ENCODE data around the gene NMRK2.

DNA sequence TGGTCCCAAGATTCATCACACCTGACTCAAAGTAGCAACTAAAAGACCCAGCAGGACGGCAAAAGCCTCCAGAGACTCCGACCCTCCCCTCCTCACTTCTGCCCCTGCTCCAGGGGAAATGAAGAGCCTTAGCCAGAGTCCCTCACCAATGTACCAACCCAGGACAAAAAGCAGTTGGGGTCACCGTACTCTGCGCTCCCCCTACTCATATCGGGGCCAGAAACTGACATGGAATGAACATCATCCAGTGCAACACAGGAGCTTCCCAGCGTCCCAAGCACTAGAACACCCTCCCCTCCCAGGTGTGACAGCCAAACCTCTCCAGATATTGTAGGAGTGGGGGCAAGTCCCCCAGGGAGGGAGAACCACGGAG is 50.7 kb downstream of the NMRK2 start:
- no peak for TF ChIP-seq EP300 (IDR thresholded peaks at IDR 0.05; ENCODE audit: borderline replicate concordance)
- TF ChIP-seq TCF12 (IDR thresholded peaks at IDR 0.05; ENCODE audit: low read depth) = no peak
- no peak for TF ChIP-seq TAF1 (IDR thresholded peaks at IDR 0.05; ENCODE audit: low read depth)
- TF ChIP-seq CEBPB (IDR thresholded peaks at IDR 0.05) = no peak
- no peak for TF ChIP-seq RAD21 (IDR thresholded peaks at IDR 0.05; ENCODE audit: low read depth)
- TF ChIP-seq, protein P1, sequence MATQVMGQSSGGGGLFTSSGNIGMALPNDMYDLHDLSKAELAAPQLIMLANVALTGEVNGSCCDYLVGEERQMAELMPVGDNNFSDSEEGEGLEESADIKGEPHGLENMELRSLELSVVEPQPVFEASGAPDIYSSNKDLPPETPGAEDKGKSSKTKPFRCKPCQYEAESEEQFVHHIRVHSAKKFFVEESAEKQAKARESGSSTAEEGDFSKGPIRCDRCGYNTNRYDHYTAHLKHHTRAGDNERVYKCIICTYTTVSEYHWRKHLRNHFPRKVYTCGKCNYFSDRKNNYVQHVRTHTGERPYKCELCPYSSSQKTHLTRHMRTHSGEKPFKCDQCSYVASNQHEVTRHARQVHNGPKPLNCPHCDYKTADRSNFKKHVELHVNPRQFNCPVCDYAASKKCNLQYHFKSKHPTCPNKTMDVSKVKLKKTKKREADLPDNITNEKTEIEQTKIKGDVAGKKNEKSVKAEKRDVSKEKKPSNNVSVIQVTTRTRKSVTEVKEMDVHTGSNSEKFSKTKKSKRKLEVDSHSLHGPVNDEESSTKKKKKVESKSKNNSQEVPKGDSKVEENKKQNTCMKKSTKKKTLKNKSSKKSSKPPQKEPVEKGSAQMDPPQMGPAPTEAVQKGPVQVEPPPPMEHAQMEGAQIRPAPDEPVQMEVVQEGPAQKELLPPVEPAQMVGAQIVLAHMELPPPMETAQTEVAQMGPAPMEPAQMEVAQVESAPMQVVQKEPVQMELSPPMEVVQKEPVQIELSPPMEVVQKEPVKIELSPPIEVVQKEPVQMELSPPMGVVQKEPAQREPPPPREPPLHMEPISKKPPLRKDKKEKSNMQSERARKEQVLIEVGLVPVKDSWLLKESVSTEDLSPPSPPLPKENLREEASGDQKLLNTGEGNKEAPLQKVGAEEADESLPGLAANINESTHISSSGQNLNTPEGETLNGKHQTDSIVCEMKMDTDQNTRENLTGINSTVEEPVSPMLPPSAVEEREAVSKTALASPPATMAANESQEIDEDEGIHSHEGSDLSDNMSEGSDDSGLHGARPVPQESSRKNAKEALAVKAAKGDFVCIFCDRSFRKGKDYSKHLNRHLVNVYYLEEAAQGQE (IDR thresholded peaks at IDR 0.05; ENCODE audit: low read depth) = no peak
- TF ChIP-seq EGR1 (IDR thresholded peaks at IDR 0.05) = no peak
- no peak for TF ChIP-seq YY1 (IDR thresholded peaks at IDR 0.05; ENCODE audit: low read depth)
- TF ChIP-seq FOXM1 (IDR thresholded peaks at IDR 0.05; ENCODE audit: borderline replicate concordance, low read depth) = no peak
- TF ChIP-seq CREB1 (IDR thresholded peaks at IDR 0.05; ENCODE audit: low read depth) = no peak
- TF ChIP-seq, protein P2, sequence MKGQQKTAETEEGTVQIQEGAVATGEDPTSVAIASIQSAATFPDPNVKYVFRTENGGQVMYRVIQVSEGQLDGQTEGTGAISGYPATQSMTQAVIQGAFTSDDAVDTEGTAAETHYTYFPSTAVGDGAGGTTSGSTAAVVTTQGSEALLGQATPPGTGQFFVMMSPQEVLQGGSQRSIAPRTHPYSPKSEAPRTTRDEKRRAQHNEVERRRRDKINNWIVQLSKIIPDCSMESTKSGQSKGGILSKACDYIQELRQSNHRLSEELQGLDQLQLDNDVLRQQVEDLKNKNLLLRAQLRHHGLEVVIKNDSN (IDR thresholded peaks at IDR 0.05) = no peak

Measured in Ishikawa (cell line).